ENCODE results near the gene NFYC.
"Not testable (repeated sequence)": the region's sequence is repeated elsewhere in the genome, so short reads cannot be mapped to it uniquely, and the experiment has no call there.

Gene NFYC

DNA sequence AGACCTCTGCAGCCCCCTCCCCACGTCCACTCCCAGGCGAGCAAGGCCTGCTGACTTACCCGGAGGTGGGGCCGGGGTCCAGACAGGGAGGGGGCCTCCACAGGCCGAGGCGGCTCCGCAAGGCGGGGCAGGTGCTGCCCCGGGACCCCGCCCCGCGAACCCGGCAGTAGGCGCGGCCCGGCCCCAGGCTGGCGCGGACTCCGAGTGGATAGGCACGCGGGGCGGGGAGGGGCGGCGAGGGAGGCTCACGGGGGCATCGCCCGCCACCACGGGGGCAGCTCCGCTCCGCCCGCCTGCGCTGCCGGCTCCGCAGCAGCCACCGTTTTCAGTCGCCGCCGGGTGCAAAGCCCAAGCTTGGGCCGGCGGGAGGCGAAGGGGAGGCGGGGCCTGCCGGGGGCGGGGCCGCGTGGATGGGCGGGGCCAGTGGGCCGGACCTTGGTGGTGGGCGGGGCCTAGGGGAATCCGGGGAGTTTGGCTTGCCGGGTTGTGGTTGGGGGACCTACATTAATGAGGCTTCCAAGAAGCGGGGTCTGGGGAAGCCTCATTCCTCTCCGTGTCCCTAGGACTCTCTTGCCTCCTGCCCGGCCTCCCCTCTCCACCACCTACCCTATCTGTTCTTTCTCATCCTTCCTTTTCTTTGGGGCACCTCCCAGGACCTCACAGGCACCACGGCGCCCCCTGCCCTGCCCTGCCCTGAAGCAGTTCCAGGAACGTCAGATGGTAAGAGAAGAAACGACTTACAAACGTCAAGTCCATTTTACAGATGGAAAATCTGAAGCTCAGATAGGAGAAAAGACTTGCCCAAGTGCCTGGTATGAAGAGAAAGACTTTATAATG lies 26.0 kb upstream of the NFYC start, which contains the start of gene RIMS3:
Gene RIMS3 (minus strand): TSS at position 348 of the 837 bp plus-strand sequence. CDS start 23,757 bp downstream, outside the sequence.
- DNase-seq, result peak; percentile 82

DNA sequence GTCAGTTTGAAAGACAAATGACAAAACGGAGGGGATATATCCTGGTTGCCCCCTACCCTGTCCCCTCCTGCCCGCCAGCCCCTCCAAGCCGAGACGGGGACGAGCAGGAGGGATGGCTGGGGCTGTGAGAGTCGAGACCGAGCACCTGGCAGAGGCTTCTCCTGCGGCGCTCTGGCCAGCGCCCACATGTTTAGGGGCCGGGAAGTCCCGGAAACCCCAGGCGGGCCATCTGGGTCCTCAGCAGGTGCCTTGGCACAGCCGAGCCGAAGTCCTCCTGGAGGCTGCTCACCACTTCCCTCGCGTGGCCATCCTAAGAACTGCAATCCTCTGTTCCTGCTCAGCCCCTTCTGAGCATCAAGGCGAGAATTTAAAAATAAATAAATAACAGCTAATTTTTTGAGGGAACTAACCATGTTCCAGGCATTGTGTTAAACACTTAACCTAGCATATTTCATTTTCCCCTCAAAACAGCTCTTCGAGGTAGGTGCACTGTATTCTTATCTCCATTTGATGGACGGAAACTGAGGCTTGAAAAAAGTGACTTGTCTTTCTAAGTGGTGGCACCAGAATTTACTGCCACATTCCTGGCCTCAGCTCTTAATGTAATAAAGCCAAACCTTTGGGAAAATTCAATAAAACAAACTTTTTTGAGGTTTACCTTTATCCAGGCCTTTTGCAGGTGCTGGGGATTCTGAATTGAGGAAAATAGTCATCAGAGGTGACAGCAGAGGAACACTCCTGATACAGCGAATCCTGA lies 22.6 kb upstream of the NFYC start:
- peak; percentile 86 for DNase-seq

DNA sequence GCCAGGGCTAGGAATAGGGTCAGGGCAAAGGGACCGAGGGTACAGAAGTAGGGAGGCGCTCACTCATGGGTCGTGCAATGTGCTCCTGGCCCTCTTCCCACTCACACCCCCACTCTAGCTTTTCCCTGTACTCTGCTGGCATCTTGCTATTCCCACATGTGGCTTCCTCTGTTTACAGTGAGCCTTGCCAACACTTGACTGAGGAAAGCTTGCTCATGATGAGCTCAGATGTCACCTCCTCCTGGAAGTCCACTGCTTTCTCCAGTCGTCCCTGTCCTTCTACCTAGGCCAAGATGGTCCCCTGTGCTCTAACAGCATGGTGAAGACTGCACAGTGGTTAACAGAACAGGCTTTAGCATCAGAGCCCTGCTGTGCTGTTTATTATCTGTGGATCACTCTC lies 18.1 kb upstream of the NFYC start:
- DNase-seq, result no peak

DNA sequence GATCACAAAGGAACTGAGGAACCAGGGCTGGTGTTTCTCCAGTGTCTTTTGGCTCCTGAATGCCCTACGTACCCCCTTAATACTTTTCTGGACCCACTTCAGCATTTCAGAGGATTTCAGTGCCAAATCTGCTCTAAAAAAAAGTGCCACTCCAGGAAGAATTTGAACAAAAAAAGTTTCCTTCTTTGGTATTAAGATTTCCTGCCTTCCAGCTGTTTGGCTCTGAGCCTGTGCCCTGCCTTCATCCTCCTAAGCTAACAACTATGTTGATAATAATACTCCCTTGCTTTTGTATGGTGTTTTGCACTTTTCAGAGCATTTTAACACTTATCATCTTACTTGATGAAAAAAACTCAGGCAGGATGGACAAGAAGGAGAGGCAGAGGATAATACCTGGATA lies 15.0 kb upstream of the NFYC start:
- no peak for DNase-seq

DNA sequence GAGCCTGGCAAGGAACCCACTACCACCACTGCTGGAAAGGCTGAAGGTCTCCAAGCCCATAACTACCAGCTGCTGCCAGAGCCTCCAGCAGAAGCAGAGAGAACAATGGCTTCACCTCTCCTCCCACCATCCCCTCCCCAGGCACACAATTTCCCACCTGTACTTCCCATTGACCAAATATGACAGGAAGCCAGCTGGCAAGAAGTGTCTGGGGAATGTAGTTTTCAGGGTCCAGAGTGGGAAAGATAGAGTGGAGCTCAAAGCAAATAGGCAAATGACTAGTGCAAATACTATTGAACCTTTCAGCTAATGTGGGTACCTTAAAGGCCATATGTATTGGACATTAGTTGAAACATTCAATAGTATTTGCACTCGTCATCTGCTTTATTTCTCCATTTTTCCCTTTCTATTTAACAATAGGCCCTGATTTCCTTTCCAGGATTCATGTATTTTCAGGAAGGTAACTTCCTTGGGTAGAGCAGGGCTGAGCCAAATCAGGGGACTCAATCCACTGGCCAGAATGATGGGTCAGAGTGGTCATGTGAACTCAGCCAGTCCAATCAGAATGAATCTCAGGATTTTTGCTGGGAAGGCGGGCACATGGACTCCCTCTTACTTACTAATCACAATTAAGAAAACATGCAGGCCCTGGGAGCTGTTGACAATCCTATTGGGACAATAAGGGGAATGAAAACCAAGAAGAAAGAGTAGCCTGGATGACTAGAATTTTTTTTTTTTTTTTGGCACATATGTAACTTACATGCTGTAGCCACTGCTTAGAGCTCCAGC lies 12.1 kb upstream of the NFYC start:
- DNase-seq, result no peak

DNA sequence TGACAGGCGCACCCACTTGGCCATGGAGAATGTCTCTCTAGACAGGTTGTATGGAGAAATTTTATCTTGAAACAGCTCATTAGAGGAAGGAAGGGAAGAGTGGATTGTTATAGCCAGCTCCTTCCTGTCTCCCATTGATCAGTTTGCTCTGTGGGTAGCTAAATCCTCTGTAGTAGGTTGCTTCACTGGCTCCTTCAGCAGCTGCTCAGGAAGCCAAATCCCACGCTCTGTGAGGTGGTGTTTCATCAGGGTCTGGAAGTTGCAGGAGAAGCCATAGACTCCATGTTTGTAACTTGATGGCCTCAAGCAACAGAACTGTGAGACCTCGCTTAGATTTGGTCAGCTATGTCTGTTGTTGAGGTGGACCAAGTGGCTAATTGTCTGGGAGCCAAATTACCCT lies 6.8 kb upstream of the NFYC start:
- DNase-seq, result no peak

DNA sequence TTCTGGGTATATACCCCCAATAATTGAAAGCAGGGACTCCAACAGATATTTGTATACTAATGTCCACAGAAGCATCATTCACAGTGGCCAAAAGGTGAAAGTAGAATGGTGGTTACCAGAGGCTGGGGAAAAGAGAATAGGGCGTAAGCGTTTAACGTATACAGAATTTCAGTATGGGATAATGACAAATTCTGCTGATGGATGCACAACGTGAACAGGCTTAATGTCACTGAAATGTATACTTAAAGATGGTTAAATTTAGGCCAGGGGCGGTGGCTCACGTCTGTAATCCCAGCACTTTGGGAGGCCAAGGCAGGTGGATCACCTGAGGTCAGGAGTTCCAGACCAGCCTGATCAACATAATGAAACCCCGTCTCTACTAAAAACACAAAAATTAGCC lies 4.4 kb upstream of the NFYC start:
- no peak for DNase-seq

DNA sequence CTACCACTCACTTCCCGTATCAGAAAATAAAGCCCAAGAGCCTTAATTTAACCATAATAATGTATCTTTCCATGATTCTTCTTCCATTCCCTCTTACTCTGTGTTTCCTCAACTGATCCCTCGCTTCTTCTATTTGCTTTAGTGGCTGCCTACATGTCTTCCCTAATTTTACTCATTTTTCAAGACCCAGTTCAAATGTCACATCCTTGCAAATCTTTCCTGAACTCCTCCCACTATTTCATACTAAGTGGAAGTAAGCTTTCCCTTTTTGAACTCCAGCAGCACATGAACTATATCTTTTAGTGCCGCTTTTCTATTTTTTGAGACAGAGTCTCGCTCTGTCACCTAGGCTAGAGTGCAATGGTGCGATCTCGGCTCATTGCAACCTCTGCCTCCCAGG lies 3.8 kb upstream of the NFYC start:
- DNase-seq, result no peak

DNA sequence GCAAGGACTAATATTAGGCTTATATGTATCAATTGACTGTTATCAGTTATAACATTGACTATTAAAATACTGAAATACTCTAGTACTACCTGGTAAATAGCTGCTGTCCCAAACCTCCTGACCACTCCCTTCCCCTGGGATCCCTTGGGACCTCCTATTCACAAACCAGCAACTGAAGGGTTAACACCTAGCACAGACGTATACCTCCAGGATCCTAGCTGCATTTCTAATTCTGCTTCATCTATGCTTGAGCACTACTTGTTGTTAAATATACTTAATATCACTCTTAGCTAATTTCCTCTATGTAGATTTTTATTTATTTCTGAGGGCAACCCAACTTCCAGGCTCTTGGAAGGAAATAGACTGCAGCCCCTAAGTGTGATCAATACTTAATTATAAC lies 1.8 kb upstream of the NFYC start:
- DNase-seq, result no peak

DNA sequence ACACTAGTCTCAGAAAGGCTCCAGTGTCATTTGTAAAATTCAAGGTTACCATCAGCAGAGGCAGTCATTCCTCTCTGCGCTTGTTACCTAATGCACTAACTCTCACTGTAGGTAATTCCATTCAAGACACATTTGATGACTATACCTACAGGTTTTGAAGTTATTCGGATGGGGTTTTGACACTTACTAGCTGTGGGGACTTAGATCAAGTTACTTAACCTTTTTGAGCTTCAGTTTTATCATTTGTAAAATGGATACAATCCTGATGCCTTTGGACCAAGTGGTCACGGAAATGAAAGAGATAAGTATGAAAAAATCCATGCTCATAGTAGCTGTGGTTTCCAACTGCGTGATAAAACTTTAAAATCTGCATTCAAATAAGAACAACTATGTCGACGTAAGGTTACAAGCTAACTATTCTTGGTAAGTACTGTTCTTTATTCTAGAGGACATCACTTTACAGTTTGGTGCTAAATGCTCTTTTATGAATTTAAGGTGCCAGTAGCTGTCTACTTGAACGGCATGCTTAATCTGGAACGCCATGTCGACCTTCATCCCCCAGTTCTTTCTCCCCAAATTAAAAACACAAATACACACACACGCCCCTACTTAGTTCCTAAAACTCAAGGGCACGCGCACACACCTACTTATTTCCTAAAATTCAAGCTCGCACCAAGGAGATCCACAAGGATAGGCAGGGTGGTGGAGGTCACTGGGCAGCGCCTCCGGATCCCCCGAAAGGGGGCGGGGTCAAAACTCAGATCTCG lies 550 bp upstream of the NFYC start:
- no peak for DNase-seq

DNA sequence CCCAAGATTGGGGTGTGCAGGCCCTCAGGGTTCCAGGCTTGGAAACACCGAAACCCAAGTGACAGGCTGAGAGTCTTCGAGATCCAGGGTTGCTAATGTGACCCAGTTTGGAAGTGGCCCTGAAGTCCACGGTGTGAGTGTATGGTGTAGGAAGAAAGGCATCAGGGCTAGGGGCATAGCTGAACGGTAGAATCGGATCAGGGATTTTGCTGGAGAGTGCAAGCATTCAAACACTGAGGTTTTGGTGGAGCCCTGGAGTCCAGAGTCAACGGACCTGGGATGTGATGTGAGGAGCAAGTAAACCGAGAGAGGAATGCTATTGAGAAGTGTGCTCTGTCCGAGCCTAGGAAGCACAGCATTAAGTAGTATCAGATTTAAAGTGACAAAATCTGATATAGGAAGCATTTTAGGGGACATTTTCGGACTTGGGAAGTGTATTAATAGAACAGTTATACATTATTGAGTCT lies 958 bp downstream of the NFYC start:
- DNase-seq, result no peak

DNA sequence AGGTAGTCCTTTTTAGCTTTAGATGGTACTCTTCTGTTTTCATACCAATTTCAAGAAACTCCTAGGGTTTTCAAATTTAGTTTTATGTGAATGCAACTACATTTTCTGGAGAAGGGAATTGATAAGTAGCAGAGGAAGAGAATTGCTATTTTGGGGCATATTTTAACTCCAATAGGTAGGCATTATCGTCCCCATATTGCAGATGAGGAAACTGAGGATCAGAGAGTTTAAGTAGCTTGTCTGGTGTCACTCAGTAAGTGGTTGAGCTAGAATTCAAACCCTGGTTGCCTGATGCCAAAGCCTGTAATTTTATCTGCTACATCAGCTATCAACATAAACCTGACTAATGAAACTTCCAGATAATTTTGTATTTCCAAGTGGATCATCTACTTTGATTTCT lies 1.9 kb downstream of the NFYC start:
- DNase-seq, result no peak

DNA sequence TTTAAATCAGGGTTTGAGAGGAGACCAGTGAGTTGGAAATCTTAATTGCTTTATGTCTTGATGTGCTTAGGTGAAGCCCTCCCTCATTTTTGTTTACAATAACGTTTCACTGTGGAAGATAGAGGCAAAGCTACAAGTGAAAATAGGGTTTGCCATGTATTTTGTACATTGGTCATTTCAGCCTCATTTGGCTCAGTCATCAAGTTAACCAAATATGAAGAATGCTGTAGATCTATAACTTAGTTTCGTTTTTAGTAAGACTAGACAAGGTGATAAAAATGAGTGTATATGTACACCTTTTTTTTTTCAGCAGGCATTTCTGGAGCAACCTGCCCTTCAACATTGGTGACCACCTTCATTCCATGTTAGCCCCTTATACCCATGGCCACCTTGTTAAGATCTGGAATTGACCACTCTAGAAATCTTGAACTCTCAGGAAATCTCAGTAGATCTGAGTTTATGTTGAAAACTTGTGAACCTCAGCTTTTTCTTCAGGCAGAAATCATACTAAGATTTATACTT lies 2.9 kb downstream of the NFYC start:
- DNase-seq, result no peak

DNA sequence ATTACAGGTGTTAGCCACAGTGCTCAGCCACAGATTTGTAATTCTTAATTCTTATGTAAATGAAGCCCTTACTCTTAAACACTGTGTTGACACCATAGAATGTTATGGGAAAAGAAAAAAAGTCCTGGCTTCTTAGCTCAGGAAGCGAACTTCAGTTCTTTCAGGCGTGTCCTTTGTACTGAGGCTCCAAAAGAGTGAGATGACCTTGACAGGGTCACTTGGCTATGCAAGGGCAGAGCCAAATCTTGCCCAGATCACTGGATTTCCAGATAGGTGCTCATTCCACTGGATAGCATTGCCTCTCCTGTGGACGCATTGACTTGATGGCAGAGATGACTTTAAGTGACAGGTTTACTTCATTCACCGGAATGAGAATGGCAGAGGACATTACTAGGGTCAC lies 4.8 kb downstream of the NFYC start:
- no peak for DNase-seq

DNA sequence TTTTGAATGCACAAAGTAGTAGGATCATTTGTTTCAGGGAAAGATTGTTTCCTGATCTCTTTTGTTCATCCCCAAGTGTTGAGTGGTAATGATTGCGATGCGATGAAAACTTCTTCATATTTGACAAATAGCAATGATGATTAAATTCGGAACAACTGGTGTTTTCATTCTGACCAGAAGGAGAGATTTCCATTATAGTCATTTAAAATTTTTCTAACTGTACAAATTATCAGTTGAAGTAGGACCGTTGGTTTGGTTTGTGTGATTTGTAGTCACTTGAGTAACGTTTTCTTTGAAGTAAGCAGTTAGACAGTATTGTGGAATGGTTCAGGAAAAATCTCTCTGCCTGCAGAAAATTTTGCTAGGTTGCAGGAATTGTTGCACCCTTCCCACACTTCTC lies 5.9 kb downstream of the NFYC start:
- DNase-seq, result no peak

DNA sequence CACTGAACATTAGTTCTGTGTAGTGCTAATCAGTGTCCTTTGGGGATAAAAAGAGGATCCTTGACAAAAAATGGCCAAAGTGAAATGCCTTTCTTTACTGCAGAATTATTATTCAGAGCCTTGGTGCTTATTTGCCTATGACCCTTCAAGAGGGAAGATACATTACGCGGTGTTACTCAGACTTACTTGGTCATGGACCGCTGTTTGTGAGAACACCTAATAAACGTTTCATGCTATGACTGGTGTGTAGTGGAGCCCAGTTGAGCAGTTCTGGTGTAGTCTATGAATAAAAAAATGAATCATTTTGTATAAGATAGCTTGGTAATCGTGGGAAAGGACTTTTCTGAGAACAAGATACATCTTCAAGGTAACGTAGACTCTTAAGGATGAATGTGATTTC lies 8.3 kb downstream of the NFYC start:
- no peak for DNase-seq

DNA sequence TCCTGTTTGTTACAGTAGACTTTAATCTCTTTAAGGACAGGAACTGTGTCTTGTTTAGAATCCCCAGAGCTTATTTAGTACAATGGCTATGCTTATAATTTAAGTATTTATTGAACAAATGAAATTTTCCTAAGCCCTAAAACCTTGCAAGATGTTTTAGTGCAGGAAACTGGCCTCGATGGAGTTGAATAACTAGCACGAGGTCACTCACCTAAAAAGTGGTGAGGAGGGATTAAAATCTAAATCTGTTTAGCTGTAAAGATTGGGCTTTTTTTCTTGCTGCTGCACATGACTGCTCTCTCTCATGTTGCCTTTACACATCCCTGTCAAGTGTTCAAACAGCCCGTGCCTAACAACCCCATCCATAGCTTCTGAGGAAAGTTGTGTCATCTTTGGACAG lies 10.2 kb downstream of the NFYC start:
- DNase-seq, result no peak

DNA sequence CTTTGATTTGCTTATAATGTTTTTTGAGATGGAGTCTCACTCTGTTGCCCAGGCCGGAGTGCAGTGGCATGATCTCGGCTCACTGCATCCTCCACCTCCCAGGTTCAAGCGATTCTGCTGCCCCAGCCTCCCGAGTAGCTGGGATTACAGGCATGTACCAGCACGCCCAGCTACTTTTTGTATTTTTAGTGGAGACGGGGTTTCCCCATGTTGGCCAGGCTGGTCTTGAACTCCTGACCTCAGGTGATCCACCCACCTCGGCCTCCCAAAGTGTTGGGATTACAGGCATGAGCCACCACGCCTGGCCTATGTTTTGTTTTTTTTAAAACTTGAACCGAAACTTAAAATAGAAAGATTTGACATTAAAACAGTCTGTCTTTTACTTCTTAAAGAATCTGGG lies 11.3 kb downstream of the NFYC start:
- not testable (repeated sequence) for DNase-seq

DNA sequence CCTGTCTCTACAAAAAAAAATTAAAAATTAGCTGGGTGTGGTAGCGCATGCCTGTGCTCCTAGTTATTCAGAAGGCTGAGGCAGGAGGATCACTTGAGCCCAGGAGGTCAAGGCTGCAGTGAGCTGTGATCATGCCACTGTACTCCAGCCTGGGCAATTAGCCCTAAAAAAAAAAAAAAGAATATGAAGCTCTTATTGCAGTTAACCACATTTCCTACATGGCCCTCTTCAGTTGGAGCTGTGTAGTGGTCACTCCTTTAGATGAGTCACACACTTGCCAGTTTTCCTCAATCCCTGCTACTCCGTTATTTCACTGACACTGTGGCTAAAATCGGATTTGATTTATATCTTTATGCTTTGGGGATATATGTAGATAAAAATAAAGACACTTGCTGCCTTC lies 11.8 kb downstream of the NFYC start:
- DNase-seq, result no peak

DNA sequence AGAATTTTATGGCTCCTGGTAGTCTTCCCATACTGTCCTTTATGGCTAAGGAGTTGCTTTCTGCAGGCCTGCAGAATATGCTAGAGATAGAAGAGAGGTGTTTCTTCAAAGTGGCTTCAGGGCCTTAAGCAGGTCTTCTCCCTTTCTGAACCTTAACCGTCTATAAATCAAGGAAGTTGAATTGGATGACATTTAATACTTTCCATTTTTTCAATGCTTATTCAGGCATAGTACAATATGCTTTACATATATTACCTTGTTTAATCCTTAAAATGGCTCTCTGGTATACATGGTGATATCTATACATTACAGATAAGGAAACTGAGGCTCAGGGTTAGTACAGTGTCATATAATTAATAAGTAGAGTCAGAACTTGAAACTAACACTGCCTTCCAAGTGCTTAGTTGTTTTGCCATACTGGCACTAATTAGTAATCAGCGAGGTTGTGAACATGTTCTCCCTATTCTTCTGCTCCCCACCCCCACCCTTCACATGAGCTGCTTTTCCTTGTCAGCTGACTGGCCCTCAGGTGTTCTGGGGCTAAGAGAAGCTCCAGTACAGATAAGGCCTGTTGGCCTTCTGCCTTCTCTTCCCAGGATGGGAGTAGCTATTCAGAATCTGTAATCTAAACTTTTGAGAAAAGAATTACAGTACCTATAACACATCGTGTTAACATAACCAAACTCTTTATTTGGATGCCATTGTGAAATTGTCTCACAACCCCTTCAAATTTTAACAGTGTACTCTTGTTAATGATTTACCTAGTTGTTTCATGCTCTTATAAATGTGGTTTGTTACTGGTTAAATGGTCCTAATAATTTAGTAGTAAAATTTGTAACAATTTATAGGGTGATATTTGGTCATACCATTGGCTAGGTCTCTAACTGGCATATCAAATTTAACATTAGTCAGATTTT lies 13.6 kb downstream of the NFYC start:
- no peak for DNase-seq

DNA sequence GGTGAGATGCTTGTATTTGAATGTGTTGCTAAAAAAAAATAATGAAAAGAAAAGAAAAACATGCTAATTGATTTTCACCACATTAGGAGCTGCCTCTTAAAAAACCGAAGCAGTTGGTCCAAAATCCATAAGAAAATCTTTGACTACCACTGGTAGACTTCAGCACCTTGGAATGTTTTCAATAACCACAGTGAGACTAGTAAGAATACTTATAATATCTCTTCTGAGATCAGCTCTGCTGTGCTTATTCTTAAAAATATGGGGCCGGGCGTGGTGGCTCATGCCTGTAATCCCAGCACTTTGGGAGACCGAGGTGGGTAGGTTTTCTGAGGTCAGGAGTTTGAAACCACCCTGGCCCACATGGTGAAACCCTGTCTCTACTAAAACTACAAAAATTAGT lies 15.1 kb downstream of the NFYC start:
- no peak for DNase-seq

Measured in stimulated activated CD4-positive, alpha-beta T cell treated with anti-CD3 and anti-CD28 coated beads, Interleukin-4, amount 100 ng/mL, for 24 hours (primary cell).